Measurements from ENCODE around the gene GATAD2B.

The GATAD2B gene

GRCh38 chr1:153827168-153827964, 95.4 kb downstream of the GATAD2B start:
- no peak for DNase-seq

DNA sequence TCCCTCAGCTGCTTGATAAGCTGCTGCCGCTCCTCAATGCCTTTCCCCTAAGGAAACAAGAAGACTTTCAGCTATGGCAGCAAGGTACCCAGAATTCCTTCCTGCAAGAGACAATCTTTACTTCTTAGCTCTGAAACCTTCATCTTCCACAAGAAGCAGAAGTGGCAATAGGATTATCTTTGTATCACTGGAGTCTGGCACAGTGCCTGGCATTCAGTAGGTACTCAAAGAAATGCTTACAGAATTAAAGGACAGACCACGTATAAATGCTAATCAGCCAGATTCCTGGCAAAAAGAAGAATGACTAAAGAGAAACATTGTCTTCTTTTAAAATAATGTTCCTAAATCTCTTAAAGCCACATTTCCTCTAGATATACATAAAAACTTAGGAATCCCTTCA, 103.9 kb downstream of the GATAD2B start:
- DNase-seq = no peak

- DNase-seq = no peak
These were observed 106.4 kb downstream of the GATAD2B start for GRCh38 chr1:153816283-153816889.

GRCh38 chr1:153805886-153806719, 116.7 kb downstream of the GATAD2B start:
- no peak for DNase-seq

- peak; percentile 41 for DNase-seq
These were observed 117.6 kb downstream of the GATAD2B start for GRCh38 chr1:153805042-153805745.

DNA sequence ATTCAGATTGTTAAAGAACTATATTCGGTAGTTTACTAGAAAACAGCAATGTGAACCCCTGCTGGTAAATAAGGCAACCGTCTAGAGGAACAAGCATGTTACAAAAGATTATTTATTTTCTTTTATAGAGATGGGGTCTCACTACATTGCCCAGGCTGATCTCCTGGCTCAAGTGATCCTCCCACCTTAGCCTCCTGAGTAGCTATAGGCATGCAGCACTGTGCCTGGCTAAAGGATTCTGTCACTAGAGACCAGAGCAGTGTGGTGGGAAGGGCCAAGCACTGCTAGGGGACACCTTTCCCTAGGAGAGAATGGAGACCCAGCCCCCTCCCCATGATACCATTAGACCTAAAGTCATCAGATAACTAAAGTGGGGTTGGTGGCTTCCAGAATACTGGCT, 118.7 kb downstream of the GATAD2B start:
- DNase-seq = no peak

- no peak for DNase-seq
These were observed 119.2 kb downstream of the GATAD2B start for GRCh38 chr1:153803470-153804056.

GRCh38 chr1:153801786-153802697, 120.7 kb downstream of the GATAD2B start:
- DNase-seq = no peak

DNA sequence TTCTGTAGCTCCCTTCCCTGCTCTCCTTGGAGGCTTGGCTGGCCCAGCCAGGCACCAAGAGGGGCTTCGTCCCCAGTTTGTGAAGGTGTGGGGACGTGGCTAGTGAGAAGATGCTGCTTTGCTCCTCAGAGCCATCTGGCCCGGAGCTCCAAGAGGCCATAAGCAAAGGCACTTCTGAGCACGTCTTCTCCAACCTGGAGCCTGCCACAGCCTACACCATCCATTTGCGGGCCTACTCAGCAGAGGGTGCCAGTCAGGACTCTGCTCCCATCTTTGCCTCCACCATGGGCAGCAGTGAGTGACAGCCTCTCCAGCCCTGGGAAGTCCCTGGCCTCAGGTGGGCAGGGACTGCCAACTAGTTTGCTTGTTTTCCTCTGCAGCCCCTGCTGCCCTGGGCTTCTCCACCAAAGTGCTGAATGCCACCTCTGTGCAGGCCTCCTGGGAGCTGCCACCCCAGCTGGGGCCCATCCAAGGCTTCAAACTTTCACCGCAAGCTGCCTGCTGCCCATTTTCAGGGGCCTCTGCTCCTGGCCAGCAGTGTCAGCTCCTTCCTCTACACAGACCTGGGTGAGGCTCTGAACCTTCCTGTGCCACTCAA, 121.6 kb downstream of the GATAD2B start:
- no peak for DNase-seq

GRCh38 chr1:153800516-153800915, 122.3 kb downstream of the GATAD2B start:
- no peak for DNase-seq

DNA sequence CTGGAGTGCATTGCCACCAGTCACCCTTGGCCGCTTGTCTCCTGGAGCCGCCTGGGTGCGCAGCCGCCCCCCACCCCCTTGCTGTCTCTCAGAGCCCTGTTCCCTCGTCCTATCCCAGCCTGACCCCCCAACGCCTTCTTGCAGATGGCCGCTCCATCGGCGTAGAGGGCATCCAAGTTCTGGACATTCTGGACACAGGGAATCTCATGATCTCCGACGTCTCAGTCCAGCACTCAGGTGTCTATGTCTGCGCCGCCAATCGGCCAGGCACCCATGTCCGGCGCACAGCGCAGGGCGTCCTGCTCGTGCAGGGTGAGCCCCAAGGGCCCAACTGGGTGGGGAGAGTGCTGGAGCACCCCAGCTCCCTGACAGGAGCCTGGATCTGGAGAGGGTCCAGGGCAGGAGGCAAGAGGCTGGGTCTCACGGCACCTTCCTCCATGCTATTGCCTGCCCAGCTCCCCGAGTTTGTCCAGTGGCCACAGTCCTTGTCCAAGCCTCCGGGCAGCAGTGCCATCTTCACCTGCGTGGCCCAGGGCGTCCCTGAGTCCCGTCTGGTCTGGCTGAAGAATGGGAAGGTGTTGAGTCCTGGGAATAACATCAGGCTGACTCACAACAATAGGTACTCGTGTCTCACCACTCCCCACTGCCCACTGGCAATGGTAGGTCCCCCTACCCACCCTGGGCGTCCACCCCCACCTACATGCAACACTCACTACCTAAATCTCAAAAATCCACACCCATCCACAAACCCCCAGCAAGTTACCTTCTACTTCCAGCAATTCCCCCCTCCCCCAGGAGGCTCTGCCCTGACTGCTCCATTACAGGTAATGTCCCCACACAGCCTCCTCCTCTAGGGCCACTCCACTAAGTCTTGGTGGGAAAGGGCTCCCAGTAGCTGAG, 123.0 kb downstream of the GATAD2B start:
- DNase-seq = no peak

DNA sequence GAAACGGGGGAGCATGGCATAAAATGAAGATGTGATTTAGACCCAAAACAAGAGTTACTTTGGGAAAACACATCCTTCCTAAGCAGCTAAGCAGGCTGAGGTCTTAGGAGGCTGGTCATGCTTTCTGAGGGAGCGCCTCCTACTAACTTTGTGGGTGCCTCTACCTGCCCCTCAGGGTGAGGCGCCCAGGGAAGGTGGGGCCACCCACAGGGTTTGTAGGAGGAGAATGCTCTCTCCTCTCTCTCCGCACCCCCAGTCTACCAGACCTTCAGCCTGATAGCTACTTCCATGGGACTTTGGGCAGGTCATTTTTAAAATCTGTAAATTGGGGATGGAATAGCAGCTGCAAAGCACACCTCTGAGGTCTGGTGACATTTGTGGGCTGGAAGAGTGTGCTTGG, 123.8 kb downstream of the GATAD2B start:
- no peak for DNase-seq

DNA sequence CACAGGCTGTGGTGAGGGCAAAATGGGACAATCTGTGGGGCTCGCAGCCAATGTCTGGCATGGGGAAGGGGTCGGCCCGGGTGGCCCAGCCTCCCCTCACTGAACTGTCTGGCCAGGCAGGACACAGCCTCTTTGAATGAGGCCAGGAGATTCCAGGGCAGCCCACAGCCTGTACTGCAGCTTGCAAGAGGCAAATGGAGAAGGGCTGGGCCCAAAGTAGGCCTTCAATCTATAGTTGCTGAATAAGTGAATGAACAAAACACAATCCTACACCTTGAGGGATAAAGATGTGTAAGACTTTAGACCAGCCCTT, 124.3 kb downstream of the GATAD2B start:
- no peak for DNase-seq

GRCh38 chr1:153796786-153797659, 125.7 kb downstream of the GATAD2B start:
- DNase-seq = peak; percentile 83

GRCh38 chr1:153795934-153796785, 126.6 kb downstream of the GATAD2B start:
- no peak for DNase-seq

- no peak for DNase-seq
These were observed 127.4 kb downstream of the GATAD2B start for GRCh38 chr1:153795330-153795837.

DNA sequence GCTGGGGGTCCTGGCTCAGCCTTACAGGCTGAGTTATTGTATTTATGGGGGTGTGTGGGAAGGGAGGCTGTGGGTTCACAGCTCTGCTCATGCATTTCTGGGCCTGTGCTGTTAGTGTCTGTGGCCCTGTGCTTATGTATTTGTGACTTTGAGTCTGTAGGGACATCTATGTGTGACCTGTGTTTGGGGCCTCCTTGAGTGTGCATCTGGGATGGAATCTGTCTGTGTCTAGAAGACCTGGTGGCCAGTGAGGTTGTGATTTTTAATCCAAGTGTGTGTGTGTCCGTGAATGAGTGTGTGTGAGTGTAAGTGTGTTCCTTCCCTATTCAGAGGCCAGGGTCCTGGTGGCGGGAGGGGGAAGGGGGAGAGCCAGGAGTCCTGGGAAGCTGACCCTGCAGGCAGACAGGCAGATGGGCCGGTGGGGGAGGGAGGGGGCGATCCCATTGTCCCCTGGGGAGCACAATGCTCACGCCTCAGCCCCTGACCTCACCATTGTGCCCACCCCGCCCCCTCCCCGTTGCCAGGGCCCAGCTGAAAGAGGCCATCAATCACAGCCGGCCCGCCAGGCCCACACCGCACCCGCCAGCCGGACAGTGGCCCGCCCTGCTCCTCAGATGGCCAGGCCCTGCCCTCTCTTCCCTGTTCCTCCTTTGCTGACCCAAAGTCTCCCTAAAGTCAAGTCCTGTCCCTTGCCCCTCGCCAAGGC, 128.0 kb downstream of the GATAD2B start:
- no peak for DNase-seq
